ENCODE data around the gene TLE6.

- TF ChIP-seq CTCF (IDR thresholded peaks at IDR 0.05; ENCODE audit: insufficient read depth, low read length) (no peak), POLR2AphosphoS5 (IDR thresholded peaks at IDR 0.05; ENCODE audit: low read depth) (no peak)
These were observed 24.3 kb upstream of the TLE6 start for GRCh38 chr19:2952953-2953481.
